GM13977 (cell line): ENCODE results near the gene WDR88.
"Not testable (repeated sequence)": the region's sequence is repeated elsewhere in the genome, so short reads cannot be mapped to it uniquely, and the experiment has no call there.

Experiments
- DNase-seq: peaks from one replicate; pipeline ENCODE4 v3.0.0; 2012; ENCODE audit warnings: low spot score
- in situ Hi-C: fragments of 300-500 bp; cut with MboI; formaldehyde crosslinking; loops from one replicate; pipeline ENCODE4 v1.12.0; 2022; ENCODE audit warnings: low sequenced_read_pairs, low pct_unique_long_range_greater_than_20kb, mixed read lengths, inconsistent platforms; ENCODE audit not compliant: unreplicated experiment
- TF ChIP-seq, protein P1 (sequence below): IDR thresholded peaks from 2 replicates; pipeline ENCODE4 v1.5.1; 2012; ENCODE audit warnings: mild to moderate bottlenecking, control low read depth; ENCODE audit not compliant: insufficient read depth; ENCODE audit errors: extremely low read depth, missing control alignments

The WDR88 gene

DNA sequence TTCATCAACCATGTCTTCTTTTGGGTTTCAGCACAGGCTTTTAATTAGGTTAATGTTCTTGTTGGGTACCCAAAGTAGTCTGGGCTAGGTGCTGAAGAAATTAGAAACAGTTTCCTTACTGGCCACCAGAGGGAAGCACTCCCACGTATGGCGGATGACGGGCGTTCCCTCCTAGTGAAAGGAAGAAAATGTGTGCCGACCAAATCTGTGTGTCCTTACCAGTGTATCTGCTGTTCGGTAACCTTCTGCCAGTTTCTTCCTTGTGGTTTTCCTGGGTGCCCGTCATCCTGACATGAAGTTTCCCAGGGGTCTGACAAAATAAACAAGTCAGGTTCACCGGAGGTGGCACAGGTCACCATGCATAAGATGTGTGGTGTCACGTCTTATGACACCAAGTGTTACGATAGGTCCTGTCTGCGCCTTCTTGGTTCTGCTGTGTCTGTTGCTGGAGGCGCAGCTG is 6.0 kb upstream of the WDR88 start:
- peak; percentile 84 for DNase-seq
- in situ Hi-C loops: no loop called here
- TF ChIP-seq, protein P1, sequence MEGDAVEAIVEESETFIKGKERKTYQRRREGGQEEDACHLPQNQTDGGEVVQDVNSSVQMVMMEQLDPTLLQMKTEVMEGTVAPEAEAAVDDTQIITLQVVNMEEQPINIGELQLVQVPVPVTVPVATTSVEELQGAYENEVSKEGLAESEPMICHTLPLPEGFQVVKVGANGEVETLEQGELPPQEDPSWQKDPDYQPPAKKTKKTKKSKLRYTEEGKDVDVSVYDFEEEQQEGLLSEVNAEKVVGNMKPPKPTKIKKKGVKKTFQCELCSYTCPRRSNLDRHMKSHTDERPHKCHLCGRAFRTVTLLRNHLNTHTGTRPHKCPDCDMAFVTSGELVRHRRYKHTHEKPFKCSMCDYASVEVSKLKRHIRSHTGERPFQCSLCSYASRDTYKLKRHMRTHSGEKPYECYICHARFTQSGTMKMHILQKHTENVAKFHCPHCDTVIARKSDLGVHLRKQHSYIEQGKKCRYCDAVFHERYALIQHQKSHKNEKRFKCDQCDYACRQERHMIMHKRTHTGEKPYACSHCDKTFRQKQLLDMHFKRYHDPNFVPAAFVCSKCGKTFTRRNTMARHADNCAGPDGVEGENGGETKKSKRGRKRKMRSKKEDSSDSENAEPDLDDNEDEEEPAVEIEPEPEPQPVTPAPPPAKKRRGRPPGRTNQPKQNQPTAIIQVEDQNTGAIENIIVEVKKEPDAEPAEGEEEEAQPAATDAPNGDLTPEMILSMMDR: peak; percentile 83

GRCh38 chr19:33126712-33127111 is 5.2 kb upstream of the WDR88 start:
- DNase-seq, in situ Hi-C loops: not testable (repeated sequence)

- TF ChIP-seq, protein P1: no peak
- no peak for DNase-seq
- in situ Hi-C loops: no loop called here
Observed at GRCh38 chr19:33129901-33130300, 2.0 kb upstream of the WDR88 start.

GRCh38 chr19:33130433-33130832 is 1.5 kb upstream of the WDR88 start:
- TF ChIP-seq, protein P1: no peak
- in situ Hi-C loops: no loop called here
- DNase-seq: no peak

GRCh38 chr19:33132425-33132824 is 511 bp downstream of the WDR88 start:
- DNase-seq: peak; percentile 56
- TF ChIP-seq, protein P1: peak; percentile 43
- in situ Hi-C loops: no loop called here

DNA sequence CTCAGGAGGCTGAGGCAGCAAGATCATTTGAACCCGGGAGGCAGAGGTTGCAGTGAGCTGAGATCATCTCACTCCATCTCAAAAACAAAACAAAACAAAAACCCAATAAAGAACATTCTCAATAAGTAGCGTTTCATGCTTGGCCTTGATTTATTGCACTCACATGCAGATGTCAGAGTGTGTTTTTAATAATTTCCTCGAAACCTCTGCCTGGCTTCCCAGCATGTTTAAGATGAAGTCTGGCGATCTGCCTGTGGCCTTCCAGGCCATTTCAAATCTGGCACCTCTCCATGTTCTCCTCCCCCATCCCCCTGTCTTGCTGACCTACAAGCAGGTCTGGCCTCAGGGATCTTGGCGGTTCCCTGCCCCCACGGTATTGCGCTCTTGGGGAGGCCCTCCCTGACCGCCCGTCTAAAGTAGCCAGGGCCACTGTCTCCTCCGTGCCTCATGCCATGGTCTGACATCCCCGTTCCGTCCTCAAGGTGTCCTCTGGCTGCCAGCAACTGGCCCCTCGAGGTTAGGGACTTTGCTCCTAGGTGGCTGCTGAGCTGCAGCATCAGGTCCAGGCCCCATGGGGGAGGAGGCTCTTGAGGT is 1.6 kb downstream of the WDR88 start:
- TF ChIP-seq, protein P1: no peak
- in situ Hi-C loops: no loop called here
- no peak for DNase-seq

DNA sequence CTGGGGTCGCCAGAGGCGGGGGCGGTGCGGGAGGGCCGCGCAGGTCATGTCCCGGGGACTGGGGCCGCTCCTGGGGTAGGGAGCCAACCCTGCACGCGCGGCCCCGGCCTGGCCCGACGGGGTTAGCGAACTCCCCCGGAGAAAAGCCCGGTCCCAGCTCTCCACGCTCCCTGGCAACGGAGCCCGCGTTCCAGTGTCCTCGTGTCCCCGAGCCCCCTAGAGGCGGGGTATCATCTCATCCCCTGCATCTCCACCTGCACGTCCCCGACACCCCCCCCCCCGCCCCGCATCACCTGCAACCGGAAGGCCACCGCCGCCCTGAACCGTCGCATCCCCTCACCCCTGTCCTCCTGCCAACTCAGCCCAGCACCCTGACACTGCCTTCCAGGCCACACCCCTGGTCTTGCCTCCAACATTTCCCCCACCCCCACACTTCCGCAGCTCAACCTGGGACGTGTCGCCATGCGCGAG is 2.7 kb downstream of the WDR88 start:
- peak; percentile 64 for DNase-seq
- in situ Hi-C loops: no loop called here
- TF ChIP-seq, protein P1: no peak
